GM12874 (cell line): ENCODE data around the gene TGM3.

Source experiments
- TF ChIP-seq, protein P1 (sequence below): IDR thresholded peaks from 2 replicates; pipeline ENCODE4 v1.5.1; 2011; ENCODE audit warnings: low read depth, mild to moderate bottlenecking, control low read depth, low read length, moderate library complexity; ENCODE audit not compliant: insufficient read depth

TGM3 gene

DNA sequence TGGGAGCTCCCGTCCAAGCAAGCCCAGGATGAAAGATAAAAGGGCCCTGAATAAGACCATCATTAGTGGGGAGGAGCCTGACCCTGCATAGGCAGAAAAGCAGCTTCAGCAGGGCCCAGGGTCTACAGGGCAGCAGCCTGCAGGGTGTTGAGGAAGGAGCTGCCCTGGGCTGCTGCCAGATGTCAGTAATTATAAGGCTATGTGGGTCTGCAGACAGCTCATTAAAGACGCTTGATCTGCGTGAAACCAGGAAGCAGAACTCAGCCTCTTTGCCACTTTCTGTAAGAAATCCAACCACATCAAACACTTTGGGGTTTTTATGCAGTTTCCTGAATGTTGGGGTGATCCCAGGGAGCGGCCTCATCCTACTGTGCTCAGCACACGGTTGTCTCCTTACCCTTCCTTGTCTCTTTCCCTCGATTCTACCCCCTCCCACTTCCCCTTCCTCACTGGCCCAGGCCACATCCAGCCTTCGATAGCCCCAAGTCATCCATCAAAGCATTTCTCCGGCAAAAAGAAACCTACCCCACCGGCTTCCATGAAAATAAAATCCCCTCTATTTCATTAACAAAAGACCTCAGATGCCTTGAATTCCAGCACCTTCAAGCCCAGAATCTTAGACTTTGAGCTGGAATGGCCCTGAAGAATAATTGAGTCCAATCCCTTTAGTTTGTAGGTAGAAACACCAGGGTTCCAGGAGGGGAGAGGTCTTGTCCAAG lies 83.9 kb downstream of the TGM3 start:
- TF ChIP-seq, protein P1, sequence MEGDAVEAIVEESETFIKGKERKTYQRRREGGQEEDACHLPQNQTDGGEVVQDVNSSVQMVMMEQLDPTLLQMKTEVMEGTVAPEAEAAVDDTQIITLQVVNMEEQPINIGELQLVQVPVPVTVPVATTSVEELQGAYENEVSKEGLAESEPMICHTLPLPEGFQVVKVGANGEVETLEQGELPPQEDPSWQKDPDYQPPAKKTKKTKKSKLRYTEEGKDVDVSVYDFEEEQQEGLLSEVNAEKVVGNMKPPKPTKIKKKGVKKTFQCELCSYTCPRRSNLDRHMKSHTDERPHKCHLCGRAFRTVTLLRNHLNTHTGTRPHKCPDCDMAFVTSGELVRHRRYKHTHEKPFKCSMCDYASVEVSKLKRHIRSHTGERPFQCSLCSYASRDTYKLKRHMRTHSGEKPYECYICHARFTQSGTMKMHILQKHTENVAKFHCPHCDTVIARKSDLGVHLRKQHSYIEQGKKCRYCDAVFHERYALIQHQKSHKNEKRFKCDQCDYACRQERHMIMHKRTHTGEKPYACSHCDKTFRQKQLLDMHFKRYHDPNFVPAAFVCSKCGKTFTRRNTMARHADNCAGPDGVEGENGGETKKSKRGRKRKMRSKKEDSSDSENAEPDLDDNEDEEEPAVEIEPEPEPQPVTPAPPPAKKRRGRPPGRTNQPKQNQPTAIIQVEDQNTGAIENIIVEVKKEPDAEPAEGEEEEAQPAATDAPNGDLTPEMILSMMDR = no peak

DNA sequence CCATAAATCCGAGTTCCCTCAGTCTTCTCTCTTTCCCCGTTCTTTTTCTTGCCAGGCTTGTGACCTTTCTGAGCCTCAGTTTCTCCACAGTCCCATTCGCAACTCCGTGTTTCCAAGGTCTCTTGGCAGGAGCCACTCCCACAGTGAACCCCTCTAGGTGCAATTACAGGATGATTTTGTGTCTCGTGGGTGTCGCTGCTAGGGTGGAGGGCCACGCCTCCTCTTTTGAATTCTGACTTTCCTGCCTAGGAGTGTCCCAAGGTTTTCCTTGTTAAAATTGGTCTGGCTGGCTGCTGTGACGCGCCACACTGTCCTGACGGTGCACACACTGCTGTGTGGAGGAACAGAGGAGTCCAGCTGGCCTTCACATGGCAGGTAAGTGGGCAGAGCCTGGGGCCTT lies 84.8 kb downstream of the TGM3 start, which contains the start of gene TGM6:
TGM6 (plus strand) TSS at position 301 of the 400 bp plus-strand sequence; CDS start at position 369, 68 bp downstream.
- TF ChIP-seq, protein P1 = no peak

DNA sequence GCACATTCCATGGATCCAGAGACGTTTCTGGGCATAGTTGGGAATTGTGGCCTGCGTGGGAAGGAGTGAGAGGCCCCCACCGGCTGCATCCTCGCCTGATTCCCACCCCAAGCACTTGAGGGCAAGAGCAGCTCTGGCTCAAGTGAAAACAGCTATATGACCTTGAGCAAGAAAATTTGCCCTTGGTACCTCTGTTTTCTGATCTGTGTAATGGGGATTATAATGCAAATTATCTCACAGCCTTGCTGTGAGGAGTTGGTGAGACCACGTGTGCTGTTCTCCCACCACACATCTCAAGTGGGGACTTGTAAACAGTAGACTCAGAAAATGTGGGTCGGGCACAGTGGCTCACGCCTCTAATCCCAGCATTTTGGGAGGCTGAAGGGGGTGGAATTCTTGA lies 85.5 kb downstream of the TGM3 start:
- TF ChIP-seq, protein P1 = no peak

DNA sequence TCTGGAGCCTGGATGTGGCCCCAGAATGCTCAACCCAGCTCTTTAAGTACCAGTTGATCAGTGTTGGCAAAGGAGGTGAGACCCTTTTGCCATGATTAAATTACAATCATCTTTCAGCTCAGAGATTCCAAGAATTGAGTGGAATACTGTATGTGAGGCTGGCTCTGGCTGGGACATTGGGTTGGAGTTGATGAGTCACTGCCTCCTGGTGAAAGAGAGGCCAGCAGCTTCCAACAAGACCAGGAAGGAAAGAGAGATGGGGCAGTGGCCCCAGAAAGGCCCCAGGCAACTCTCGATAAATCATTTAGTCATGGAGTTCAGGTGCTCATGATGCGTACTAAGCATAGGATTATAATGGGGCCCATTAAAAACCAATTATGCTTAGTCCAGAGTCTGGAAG lies 87.0 kb downstream of the TGM3 start:
- TF ChIP-seq, protein P1 = no peak

DNA sequence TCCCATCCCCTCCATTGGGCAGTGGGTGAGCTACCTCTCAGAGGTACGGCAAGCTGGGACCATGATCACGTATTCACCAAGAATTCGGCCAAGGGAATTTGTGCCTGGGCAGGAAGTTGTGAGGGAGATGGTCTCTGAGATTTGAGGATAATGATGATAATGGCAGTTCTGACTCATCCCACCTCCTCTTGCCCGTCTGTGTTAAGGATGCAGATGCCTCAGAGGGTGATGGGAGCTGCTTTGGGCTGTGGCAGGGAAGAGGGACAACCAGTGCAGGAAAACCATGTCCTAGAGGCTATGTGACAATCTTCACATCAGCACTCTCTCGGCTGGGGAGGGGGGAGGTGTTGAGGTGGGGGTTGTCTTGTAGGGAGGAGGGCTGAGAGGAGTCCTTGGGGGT lies 89.2 kb downstream of the TGM3 start:
- TF ChIP-seq, protein P1 = no peak

DNA sequence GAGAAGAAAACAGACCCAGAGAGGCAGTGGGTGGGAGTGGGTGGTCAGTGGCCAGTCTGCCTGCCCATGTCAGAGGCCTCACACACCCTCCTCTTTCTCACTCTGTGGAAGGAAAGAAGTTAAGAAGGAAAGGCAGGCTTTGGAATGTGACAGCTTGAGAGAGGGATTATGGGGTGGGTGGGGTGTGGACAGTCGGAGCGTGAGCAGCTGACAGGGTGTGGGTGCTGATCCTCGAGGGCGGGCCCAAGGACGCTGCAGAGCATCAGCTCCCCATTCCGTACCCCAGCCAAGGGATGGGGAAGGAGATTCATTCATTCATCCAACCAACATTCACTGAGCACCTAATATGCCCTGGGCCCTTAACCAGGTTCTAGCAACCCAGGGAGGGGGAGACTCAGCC lies 89.7 kb downstream of the TGM3 start:
- TF ChIP-seq, protein P1 = no peak

DNA sequence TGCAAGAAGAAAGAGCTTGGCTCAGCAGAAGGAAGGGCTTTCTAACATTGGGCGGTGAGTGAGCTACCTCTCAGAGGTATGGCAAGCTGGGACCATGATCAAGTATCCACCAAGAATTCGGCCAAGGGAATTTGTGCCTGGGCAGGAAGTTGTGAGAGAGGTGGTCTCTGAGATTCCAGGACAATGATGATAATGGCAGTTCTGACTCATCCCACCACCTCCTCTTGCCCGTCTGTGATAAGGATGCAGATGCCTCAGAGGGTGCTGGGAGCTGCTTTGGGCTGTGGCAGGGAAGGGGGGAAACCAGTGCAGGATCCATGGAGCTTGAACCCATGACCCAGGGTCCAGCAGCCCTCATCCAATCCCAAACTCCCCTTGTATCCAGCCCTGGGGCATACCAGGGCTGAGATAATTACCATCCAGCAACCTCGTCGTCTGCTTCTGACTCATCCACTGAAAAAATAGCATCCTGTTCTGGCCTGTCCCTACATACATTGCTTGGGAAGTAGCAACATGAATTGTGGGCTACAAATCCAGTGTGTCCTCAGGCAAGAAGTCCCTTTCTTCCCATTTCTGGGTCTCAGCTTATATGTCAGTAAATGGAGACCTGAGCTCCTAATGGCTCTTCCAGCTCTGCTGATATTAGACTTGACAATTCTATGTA lies 90.8 kb downstream of the TGM3 start:
- TF ChIP-seq, protein P1 = no peak
